G401 (cell line): ENCODE measurements around the gene PGRMC2. TPM values are rescaled to one million over a fixed set of nuclear protein-coding genes. Genes with fewer than 3 reads are reported as not detected.

Source experiments
- DNase-seq: peaks from one replicate; pipeline ENCODE4 v3.0.0-alpha.2; 2015; ENCODE audit warnings: low spot score
- in situ Hi-C: cut with HindIII; loops from 2 replicates; pipeline ENCODE4 v1.10.0; 2016; ENCODE audit warnings: low sequenced_read_pairs, mixed read lengths
- total RNA-seq: library from RNA; depleted of rRNA; stranded (reverse); fragments of >200 nt; shearing (Covaris generic); gene quantifications from 2 replicates; pipeline ENCODE4 v1.2.3, GENCODE V29; 2014

PGRMC2 gene
- total RNA-seq, 1 experiment from 2014 or later: 58.6 TPM

DNA sequence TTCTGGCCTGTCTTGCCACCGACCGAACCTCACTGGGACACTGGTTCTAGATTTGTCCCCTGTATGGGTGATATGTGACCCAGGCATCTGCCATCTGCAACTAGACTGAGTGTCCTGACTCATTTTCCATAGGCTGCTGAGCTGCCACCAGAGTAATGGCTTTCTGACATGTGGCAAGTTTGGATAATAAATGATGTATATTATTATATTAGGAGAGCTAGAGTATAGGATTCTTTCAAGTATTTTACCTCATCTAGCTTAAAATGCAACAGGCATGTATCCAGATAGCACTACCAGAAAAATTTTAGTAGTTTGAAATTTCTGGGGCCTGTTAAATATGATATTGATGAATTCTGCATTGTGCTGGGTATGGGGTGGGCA, 15.8 kb upstream of the PGRMC2 start:
- in situ Hi-C loops: no loop called here

GRCh38 chr4:128301979-128302378, 14.4 kb upstream of the PGRMC2 start:
- DNase-seq: no peak
- in situ Hi-C loops: no loop called here

More for the DNA sequence above, 15.8 kb upstream of the PGRMC2 start:
- DNase-seq: no peak

DNA sequence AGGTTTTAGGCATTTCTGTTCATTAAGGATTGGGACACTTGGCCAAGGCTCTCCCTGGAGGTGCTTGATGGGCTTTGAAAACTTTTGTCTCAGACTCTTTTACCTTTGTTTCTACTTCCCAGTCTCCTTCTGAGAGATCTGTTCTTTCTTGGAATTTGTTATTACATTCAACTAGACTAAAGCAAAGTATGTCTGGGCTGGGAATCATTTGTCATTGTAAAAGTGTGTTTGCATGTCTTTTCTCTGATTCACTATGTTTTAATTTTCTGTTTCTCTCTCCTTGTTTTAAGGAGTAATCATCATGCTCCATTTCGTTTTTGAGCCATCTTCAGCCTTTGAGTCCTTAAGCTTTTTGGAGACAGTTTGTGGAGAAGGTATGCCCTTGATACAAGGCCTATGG, 12.2 kb upstream of the PGRMC2 start:
- in situ Hi-C loops: no loop called here
- no peak for DNase-seq

DNA sequence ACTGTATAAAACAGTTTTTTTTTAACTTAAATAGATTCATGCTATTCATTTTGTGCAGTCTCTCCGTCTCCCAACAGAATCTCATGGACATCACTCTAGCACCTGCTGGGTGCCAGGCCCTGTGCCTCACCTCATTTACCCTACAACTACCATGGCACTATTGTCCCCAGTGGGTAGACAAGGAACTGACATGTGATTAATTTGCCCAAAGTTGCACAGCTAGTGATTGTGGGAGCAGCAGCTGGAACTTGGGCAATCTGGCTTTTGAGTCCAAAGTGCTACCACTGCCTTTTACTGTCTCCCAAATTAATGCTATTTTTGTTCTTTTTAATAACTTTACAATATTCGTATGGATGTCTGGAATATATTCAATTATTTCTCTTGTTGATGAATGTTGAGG, 11.2 kb upstream of the PGRMC2 start:
- DNase-seq: no peak
- in situ Hi-C loops: no loop called here

GRCh38 chr4:128298146-128298758, 10.6 kb upstream of the PGRMC2 start:
- in situ Hi-C loops: no loop called here

GRCh38 chr4:128295255-128295654, 7.6 kb upstream of the PGRMC2 start:
- no peak for DNase-seq
- in situ Hi-C loops: no loop called here

More at GRCh38 chr4:128298146-128298758, 10.6 kb upstream of the PGRMC2 start:
- DNase-seq: no peak

- in situ Hi-C loops: no loop called here
- DNase-seq: no peak
Measured at GRCh38 chr4:128294464-128294863, 6.9 kb upstream of the PGRMC2 start.

DNA sequence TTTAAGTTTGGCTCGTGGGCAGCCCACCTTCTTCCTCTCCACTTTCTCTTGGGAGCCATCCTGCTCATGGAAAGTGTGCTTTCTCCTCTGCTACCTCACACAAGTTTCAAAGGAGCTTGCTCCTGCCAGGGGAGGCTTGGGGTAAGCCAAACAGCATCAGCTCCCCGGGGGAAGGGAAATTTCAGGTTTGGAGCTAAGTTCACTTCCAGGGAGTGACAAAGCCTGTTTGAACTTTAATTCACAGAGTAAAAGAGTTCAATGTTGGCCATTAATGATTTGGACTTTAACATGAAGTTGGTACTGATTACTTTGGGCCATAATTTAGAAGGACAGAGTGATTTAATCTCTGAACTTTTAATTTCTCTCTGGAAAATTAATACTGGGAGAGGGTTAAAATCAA, 4.7 kb upstream of the PGRMC2 start:
- DNase-seq: no peak
- in situ Hi-C loops: no loop called here

DNA sequence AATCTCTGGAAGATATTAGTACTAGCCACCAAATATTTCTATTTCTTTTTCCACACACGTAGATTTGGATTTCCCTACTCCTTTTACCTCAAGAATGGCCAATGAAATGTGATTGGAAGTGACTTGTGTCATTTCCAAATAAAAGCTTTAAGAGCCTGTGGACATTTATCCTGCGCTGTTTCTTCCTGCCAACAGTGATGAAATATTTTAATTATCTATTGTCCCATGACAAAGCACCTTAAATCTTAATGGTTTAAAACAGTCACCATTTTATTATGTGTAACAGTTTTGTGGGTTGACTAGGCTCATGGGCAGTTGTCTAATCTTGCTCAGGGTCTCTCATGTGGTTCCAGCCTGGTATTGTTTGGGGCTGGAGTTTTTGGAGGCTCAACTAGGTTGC, 3.5 kb upstream of the PGRMC2 start:
- in situ Hi-C loops: no loop called here
- DNase-seq: no peak

DNA sequence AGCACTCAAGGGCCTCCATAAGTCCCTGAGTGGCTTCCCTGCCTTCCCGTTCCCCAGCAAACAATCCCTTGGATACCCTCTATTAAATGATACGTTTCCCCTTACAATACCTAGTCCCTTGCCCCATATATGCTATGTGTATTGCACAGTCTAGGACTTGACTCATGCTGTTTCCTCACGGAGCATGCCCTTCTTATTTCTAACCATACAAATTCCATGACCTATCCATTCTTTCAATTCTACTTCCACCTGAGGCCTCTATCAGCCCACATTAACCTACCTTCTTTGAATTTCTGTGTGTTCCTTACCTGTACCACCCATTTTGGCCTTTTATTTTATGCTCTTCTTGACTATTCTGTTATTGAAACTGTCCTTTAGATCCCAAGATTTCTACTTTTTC, 2.9 kb upstream of the PGRMC2 start:
- in situ Hi-C loops: no loop called here
- DNase-seq: no peak

GRCh38 chr4:128289523-128290158, 2.0 kb upstream of the PGRMC2 start:
- DNase-seq: no peak
- in situ Hi-C loops: no loop called here

- DNase-seq: peak; percentile 53
- in situ Hi-C loops: no loop called here
Measured at GRCh38 chr4:128288689-128289106, 1.1 kb upstream of the PGRMC2 start.

GRCh38 chr4:128287871-128288688, 467 bp upstream of the PGRMC2 start:
- DNase-seq: peak; percentile 99
- in situ Hi-C loops: no loop called here

- peak; percentile 37 for DNase-seq
- in situ Hi-C loops: no loop called here
Measured at GRCh38 chr4:128286474-128287058, 1.0 kb downstream of the PGRMC2 start.

DNA sequence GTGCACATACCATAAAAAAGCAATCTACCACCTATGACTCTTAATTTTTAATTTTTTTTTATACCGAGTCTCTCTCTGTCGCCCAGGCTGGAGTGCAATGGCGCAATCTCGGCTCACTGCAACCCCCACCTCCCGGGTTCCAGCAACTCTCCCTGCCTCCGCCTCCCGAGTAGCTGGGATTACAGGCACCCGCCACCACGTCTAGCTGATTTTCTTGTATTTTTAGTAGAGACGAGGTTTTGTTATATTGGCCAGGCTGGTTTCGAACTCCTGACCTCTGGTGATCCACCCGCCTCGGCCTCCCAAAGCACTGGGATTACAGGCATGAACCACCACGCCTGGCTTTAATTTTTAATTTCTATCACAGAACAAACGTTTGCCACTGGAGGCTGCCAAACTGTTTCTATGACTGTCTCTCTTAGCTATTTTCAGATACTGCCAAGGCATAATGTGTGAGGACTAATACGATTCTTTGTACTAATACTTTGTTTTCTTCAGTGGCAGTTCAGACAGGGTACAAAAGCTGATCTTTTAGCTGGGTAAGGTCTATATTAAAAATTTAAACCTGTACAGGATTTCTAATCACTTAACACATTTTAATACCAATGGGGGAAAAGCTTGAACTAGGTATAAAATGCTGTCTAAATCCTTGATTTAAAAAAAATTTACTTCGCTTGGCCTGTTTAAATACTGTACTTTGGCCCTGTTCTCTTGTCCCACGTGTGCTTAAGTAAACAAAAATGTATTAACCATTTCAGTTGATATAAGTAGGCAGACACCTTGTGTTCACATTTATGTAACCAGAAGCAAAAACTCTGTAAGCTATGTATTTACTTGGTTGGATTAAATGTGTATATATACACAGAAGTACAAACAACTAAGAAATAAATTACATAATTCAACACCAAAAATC, 2.3 kb downstream of the PGRMC2 start:
- peak; percentile 29 for DNase-seq
- in situ Hi-C loops: no loop called here

GRCh38 chr4:128284317-128284716, 3.3 kb downstream of the PGRMC2 start:
- no peak for DNase-seq
- in situ Hi-C loops: no loop called here

- no peak for DNase-seq
- in situ Hi-C loops: no loop called here
Measured at GRCh38 chr4:128283071-128283470, 4.5 kb downstream of the PGRMC2 start.

DNA sequence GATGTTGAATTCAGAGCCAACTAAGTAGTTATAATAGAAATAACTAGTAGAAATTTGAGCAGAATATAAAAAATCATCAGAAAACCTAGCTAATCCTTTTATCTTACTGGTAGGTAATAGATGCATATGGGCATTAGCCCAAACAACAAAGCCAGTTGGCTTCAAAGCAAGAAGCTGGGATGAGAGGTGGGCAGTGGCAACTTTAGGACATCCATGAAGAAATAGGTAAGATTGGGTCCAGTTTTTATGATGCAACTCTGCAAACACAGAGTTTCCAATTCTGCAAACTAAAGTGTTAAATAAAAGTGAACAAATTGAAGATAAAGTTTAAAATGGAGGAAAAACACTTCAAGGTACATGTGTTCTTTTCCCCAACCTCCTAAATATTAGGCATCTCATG, 5.1 kb downstream of the PGRMC2 start:
- in situ Hi-C loops: no loop called here
- DNase-seq: no peak

- in situ Hi-C loops: no loop called here
- DNase-seq: no peak
Measured at GRCh38 chr4:128281354-128281753, 6.3 kb downstream of the PGRMC2 start.
